Panc1 (cell line): ENCODE results near the gene AGT.

Experiments used
- CTCF ChIP-seq: fragments of 450-650 bp; IDR thresholded peaks from 2 replicates; pipeline ENCODE4 v1.5.1; 2017; ENCODE audit warnings: mild to moderate bottlenecking
- POLR2AphosphoS5 ChIP-seq: IDR thresholded peaks from 2 replicates; pipeline ENCODE4 v1.6.1; 2012; ENCODE audit warnings: mild to moderate bottlenecking, low read depth, low read length, moderate library complexity
- REST ChIP-seq, 2 experiments: IDR thresholded peaks; 2 replicates each; pipeline ENCODE4 v1.6.1; 2011 to 2012; ENCODE audit warnings: low read depth in 2 of 2, control low read depth in 1 of 2, low read length in 1 of 2, mild to moderate bottlenecking in 1 of 2, moderate library complexity in 1 of 2; ENCODE audit not compliant: insufficient read depth in 1 of 2
- TCF7L2 ChIP-seq: IDR thresholded peaks from 2 replicates; pipeline ENCODE4 v1.6.1; 2011; ENCODE audit warnings: mild to moderate bottlenecking, low read depth, low read length, inconsistent platforms

GRCh38 chr1:230679825-230680224 is 34.1 kb downstream of the AGT start:
- no peak for TF ChIP-seq CTCF
- TF ChIP-seq POLR2AphosphoS5: no peak
- TF ChIP-seq TCF7L2: no peak
- no peak for TF ChIP-seq REST (IDR thresholded peaks at IDR 0.05; ENCODE audit: insufficient read depth in 1 of 2, low read depth in 2 of 2, low read length in 1 of 2)
